SU-DHL-6 (cell line): Measurements from ENCODE around the gene KLHDC3.

Source experiments
- EZH2phosphoT487 ChIP-seq: fragments of 200-600 bp; sonication (generic), shearing (Covaris generic); conservative IDR thresholded peaks from 2 replicates; pipeline ENCODE4 v1.6.1; 2018; ENCODE audit warnings: mild to moderate bottlenecking, antibody characterized with exemption, low read length, moderate library complexity, mixed read lengths
- TF ChIP-seq, protein P1 (sequence below): fragments of 200-600 bp; sonication (generic); IDR thresholded peaks from one replicate; pipeline ENCODE4 v1.5.1; 2017; ENCODE audit warnings: antibody characterized with exemption, mild to moderate bottlenecking, low read length, moderate library complexity; ENCODE audit not compliant: insufficient read depth, poor library complexity, severe bottlenecking

- TF ChIP-seq, protein P1, sequence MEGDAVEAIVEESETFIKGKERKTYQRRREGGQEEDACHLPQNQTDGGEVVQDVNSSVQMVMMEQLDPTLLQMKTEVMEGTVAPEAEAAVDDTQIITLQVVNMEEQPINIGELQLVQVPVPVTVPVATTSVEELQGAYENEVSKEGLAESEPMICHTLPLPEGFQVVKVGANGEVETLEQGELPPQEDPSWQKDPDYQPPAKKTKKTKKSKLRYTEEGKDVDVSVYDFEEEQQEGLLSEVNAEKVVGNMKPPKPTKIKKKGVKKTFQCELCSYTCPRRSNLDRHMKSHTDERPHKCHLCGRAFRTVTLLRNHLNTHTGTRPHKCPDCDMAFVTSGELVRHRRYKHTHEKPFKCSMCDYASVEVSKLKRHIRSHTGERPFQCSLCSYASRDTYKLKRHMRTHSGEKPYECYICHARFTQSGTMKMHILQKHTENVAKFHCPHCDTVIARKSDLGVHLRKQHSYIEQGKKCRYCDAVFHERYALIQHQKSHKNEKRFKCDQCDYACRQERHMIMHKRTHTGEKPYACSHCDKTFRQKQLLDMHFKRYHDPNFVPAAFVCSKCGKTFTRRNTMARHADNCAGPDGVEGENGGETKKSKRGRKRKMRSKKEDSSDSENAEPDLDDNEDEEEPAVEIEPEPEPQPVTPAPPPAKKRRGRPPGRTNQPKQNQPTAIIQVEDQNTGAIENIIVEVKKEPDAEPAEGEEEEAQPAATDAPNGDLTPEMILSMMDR = no peak
- TF ChIP-seq EZH2phosphoT487 = no peak
These were observed 2.8 kb upstream of the KLHDC3 start for GRCh38 chr6:43011207-43011606.
